Raji (cell line): Measurements from ENCODE around the gene BCL2L1.

Experiments
- POLR2A ChIP-seq: IDR thresholded peaks from 2 replicates; pipeline ENCODE4 v1.6.1; 2011; ENCODE audit warnings: low read depth, low read length, control low read depth; ENCODE audit not compliant: insufficient read depth

BCL2L1 gene

GRCh38 chr20:31722257-31723068 is at the start of gene BCL2L1:
Gene BCL2L1 (minus strand): TSS chr20:31722868. CDS start chr20:31722218, 650 bp downstream.
- TF ChIP-seq POLR2A, result peak; percentile 72

GRCh38 chr20:31770243-31770642 is 47.6 kb upstream of the BCL2L1 start:
- TF ChIP-seq POLR2A, result no peak

GRCh38 chr20:31769681-31770080 is 47.0 kb upstream of the BCL2L1 start:
- TF ChIP-seq POLR2A, result no peak

- no peak for TF ChIP-seq POLR2A
Measured at GRCh38 chr20:31767805-31768204, 45.1 kb upstream of the BCL2L1 start.

GRCh38 chr20:31764641-31765305 is 42.1 kb upstream of the BCL2L1 start:
- no peak for TF ChIP-seq POLR2A

- TF ChIP-seq POLR2A, result no peak
Measured at GRCh38 chr20:31760519-31761240, 38.0 kb upstream of the BCL2L1 start.

GRCh38 chr20:31759836-31760518 is 37.3 kb upstream of the BCL2L1 start:
- no peak for TF ChIP-seq POLR2A

- TF ChIP-seq POLR2A, result no peak
Measured at GRCh38 chr20:31758991-31759390, 36.3 kb upstream of the BCL2L1 start.

- TF ChIP-seq POLR2A, result no peak
Measured at GRCh38 chr20:31758521-31758920, 35.9 kb upstream of the BCL2L1 start.

- TF ChIP-seq POLR2A, result no peak
Measured at GRCh38 chr20:31757254-31757653, 34.6 kb upstream of the BCL2L1 start.

GRCh38 chr20:31751126-31751525 is 28.5 kb upstream of the BCL2L1 start:
- TF ChIP-seq POLR2A, result no peak

GRCh38 chr20:31749223-31749622 is 26.6 kb upstream of the BCL2L1 start:
- TF ChIP-seq POLR2A, result no peak

- TF ChIP-seq POLR2A, result no peak
Measured at GRCh38 chr20:31747640-31748039, 25.0 kb upstream of the BCL2L1 start.

GRCh38 chr20:31746068-31746878 is 23.6 kb upstream of the BCL2L1 start:
- no peak for TF ChIP-seq POLR2A
